PC-3 (cell line): Measurements from ENCODE around the gene MCUB.

Experiments
- CTCF ChIP-seq: fragments of 300-600 bp; sonication (generic); conservative IDR thresholded peaks from 2 replicates; pipeline ENCODE4 v1.5.1; 2017; ENCODE audit warnings: antibody characterized with exemption, low read depth, mild to moderate bottlenecking, low read length
- EZH2 ChIP-seq: fragments of 300-600 bp; sonication (generic); IDR thresholded peaks from one replicate; pipeline ENCODE4 v1.6.1; 2017; ENCODE audit warnings: antibody characterized with exemption, mild to moderate bottlenecking, low read length; ENCODE audit not compliant: unreplicated experiment
- EZH2phosphoT487 ChIP-seq: fragments of 300-600 bp; sonication (generic); IDR thresholded peaks from 2 replicates; pipeline ENCODE4 v1.6.1; 2018; ENCODE audit warnings: mild to moderate bottlenecking, antibody characterized with exemption, low read length, borderline replicate concordance

- TF ChIP-seq CTCF (no peak), EZH2 (no peak), EZH2phosphoT487 (no peak)
These were observed 168.3 kb downstream of the MCUB start for GRCh38 chr4:109728385-109728784.
